Ishikawa (cell line): ENCODE results near the gene MAP3K19.

ENCODE experiments used
- CEBPB ChIP-seq: IDR thresholded peaks from 2 replicates; pipeline ENCODE4 v1.6.1; 2012
- CREB1 ChIP-seq: IDR thresholded peaks from 2 replicates; pipeline ENCODE4 v1.6.1; 2012; ENCODE audit warnings: low read depth
- EGR1 ChIP-seq: IDR thresholded peaks from 2 replicates; pipeline ENCODE4 v1.6.1; 2012
- EP300 ChIP-seq: IDR thresholded peaks from 2 replicates; pipeline ENCODE4 v1.6.1; 2012; ENCODE audit warnings: borderline replicate concordance
- FOXM1 ChIP-seq: IDR thresholded peaks from 2 replicates; pipeline ENCODE4 v1.6.1; 2012; ENCODE audit warnings: low read depth, borderline replicate concordance
- NFIC ChIP-seq: IDR thresholded peaks from 2 replicates; pipeline ENCODE4 v1.6.1; 2012
- RAD21 ChIP-seq: IDR thresholded peaks from 2 replicates; pipeline ENCODE4 v1.6.1; 2012; ENCODE audit warnings: low read depth
- TAF1 ChIP-seq: IDR thresholded peaks from 2 replicates; pipeline ENCODE4 v1.6.1; 2012; ENCODE audit warnings: low read depth, mild to moderate bottlenecking
- TCF12 ChIP-seq: IDR thresholded peaks from 2 replicates; pipeline ENCODE4 v1.6.1; 2012; ENCODE audit warnings: low read depth
- TEAD4 ChIP-seq: IDR thresholded peaks from 2 replicates; pipeline ENCODE4 v1.6.1; 2012
- YY1 ChIP-seq: IDR thresholded peaks from 2 replicates; pipeline ENCODE4 v1.6.1; 2012; ENCODE audit warnings: low read depth
- TF ChIP-seq, protein P1 (sequence below): IDR thresholded peaks from 2 replicates; pipeline ENCODE4 v1.6.1; 2012
- TF ChIP-seq, protein P2 (sequence below): IDR thresholded peaks from 2 replicates; pipeline ENCODE4 v1.6.1; 2012; ENCODE audit warnings: low read depth, mild to moderate bottlenecking
- TF ChIP-seq, protein P3 (sequence below): IDR thresholded peaks from 2 replicates; pipeline ENCODE4 v1.6.1; 2012

DNA sequence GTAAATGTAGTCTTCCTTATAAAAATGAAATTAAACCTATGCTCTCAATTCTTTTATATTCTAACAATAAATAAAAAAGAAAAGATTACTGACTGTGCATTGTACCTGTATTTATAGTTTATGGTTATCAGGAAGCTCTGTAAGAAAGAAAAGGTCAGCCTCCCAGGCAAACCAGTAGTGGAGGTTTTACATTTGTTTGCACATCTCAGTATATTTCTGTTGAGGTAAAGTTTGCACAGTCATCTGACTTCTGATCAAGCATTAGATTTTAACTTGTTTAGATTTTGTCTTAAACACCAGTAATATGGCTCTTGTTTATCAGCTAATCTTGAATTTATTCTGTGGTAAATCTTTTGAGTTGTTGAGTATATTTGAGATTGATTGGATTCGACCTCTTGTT is 91.5 kb downstream of the MAP3K19 start:
- TF ChIP-seq, protein P1, sequence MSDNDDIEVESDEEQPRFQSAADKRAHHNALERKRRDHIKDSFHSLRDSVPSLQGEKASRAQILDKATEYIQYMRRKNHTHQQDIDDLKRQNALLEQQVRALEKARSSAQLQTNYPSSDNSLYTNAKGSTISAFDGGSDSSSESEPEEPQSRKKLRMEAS: no peak
- TF ChIP-seq, protein P2, sequence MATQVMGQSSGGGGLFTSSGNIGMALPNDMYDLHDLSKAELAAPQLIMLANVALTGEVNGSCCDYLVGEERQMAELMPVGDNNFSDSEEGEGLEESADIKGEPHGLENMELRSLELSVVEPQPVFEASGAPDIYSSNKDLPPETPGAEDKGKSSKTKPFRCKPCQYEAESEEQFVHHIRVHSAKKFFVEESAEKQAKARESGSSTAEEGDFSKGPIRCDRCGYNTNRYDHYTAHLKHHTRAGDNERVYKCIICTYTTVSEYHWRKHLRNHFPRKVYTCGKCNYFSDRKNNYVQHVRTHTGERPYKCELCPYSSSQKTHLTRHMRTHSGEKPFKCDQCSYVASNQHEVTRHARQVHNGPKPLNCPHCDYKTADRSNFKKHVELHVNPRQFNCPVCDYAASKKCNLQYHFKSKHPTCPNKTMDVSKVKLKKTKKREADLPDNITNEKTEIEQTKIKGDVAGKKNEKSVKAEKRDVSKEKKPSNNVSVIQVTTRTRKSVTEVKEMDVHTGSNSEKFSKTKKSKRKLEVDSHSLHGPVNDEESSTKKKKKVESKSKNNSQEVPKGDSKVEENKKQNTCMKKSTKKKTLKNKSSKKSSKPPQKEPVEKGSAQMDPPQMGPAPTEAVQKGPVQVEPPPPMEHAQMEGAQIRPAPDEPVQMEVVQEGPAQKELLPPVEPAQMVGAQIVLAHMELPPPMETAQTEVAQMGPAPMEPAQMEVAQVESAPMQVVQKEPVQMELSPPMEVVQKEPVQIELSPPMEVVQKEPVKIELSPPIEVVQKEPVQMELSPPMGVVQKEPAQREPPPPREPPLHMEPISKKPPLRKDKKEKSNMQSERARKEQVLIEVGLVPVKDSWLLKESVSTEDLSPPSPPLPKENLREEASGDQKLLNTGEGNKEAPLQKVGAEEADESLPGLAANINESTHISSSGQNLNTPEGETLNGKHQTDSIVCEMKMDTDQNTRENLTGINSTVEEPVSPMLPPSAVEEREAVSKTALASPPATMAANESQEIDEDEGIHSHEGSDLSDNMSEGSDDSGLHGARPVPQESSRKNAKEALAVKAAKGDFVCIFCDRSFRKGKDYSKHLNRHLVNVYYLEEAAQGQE: no peak
- TF ChIP-seq TEAD4 (no peak), FOXM1 (no peak), YY1 (no peak), CREB1 (no peak), CEBPB (no peak), EP300 (no peak), EGR1 (no peak), TAF1 (no peak), NFIC (no peak), TCF12 (no peak), RAD21 (no peak)
- TF ChIP-seq, protein P3, sequence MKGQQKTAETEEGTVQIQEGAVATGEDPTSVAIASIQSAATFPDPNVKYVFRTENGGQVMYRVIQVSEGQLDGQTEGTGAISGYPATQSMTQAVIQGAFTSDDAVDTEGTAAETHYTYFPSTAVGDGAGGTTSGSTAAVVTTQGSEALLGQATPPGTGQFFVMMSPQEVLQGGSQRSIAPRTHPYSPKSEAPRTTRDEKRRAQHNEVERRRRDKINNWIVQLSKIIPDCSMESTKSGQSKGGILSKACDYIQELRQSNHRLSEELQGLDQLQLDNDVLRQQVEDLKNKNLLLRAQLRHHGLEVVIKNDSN: no peak
